MM.1S (cell line): ENCODE measurements around the gene PZP.

ENCODE experiments used
- CTCF ChIP-seq: fragments of 300-600 bp; sonication (generic); IDR thresholded peaks from 2 replicates; pipeline ENCODE4 v1.5.1; 2016; ENCODE audit warnings: antibody characterized with exemption, low read length, mixed read lengths
- EZH2phosphoT487 ChIP-seq: fragments of 300-600 bp; sonication (generic); IDR thresholded peaks from 2 replicates; pipeline ENCODE4 v1.6.1; 2018; ENCODE audit warnings: antibody characterized with exemption, low read length

- TF ChIP-seq CTCF = no peak
- TF ChIP-seq EZH2phosphoT487 = no peak
Measured at GRCh38 chr12:9111525-9111924, 96.7 kb downstream of the PZP start.
